Measurements from ENCODE around the gene DERL3.

DERL3 gene

GRCh38 chr22:23847310-23847920 lies 8.6 kb upstream of the DERL3 start:
- DNase-seq (ENCODE audit: low read depth, low spot score) = no peak
- H3K27me3 ChIP-seq (ENCODE audit: insufficient read depth, insufficient read length) = peaks cover 20% of the 10 kb centered on the region
- no peak for TF ChIP-seq YY1 (IDR thresholded peaks at IDR 0.05; ENCODE audit: insufficient read depth, insufficient read length)
- TF ChIP-seq ZNF274 (IDR thresholded peaks at IDR 0.05; ENCODE audit: low read depth, low read length) = no peak
- no peak for TF ChIP-seq SUZ12 (IDR thresholded peaks at IDR 0.05; ENCODE audit: extremely low read depth, insufficient read depth, insufficient read length)
- H3K4me1 ChIP-seq (ENCODE audit: insufficient read depth, insufficient read length) = peaks cover 18% of the 10 kb centered on the region
- no peak overlapping the region for H3K4me3 ChIP-seq (ENCODE audit: insufficient read length, low read depth)
- H3K9me3 ChIP-seq (ENCODE audit: insufficient read depth, low read length) = no peaks in the 10 kb centered on the region
- H3K9ac ChIP-seq (ENCODE audit: insufficient read length, low read depth) = no peak overlapping the region
- no peaks in the 10 kb centered on the region for H3K36me3 ChIP-seq (ENCODE audit: insufficient read depth, insufficient read length, low read length)

DNA sequence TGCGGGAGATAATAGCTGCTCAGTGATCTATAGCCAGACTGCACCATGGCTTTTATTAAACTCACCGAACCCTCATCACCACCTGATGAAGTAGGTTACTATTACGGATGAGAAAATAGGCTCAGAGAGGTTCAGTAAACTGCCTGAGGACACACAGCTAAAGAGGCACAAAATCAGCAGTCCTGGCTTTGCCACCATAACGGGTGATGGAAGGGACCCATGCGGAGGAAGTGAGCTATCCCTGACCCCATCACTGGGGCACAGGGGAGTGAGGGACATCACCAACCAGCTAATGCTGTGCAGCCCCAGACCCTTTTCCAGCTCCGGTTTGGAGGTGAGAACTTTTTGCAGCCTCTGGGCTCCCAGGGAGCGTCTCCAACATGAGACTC lies 7.3 kb upstream of the DERL3 start:
- no peak overlapping the region for H3K4me3 ChIP-seq (ENCODE audit: insufficient read length, low read depth)

GRCh38 chr22:23845265-23846080 lies 6.7 kb upstream of the DERL3 start:
- H3K4me1 ChIP-seq (ENCODE audit: insufficient read depth, insufficient read length) = peaks cover 21% of the 10 kb centered on the region
- no peaks in the 10 kb centered on the region for H3K36me3 ChIP-seq (ENCODE audit: insufficient read depth, insufficient read length, low read length)
- no peak for DNase-seq (ENCODE audit: low read depth, low spot score)
- TF ChIP-seq ZNF274 (IDR thresholded peaks at IDR 0.05; ENCODE audit: low read depth, low read length) (no peak), YY1 (IDR thresholded peaks at IDR 0.05; ENCODE audit: insufficient read depth, insufficient read length) (no peak), SUZ12 (IDR thresholded peaks at IDR 0.05; ENCODE audit: extremely low read depth, insufficient read depth, insufficient read length) (no peak)
- no peak overlapping the region for H3K4me3 ChIP-seq (ENCODE audit: insufficient read length, low read depth)
- no peaks in the 10 kb centered on the region for H3K9me3 ChIP-seq (ENCODE audit: insufficient read depth, low read length)
- H3K27me3 ChIP-seq (ENCODE audit: insufficient read depth, insufficient read length) = peaks cover 30% of the 10 kb centered on the region
- H3K9ac ChIP-seq (ENCODE audit: insufficient read length, low read depth) = no peak overlapping the region

More for the DNA sequence above, 7.3 kb upstream of the DERL3 start:
- H3K9ac ChIP-seq (ENCODE audit: insufficient read length, low read depth) = no peak overlapping the region
- TF ChIP-seq SUZ12 (IDR thresholded peaks at IDR 0.05; ENCODE audit: extremely low read depth, insufficient read depth, insufficient read length) (no peak), ZNF274 (IDR thresholded peaks at IDR 0.05; ENCODE audit: low read depth, low read length) (no peak), YY1 (IDR thresholded peaks at IDR 0.05; ENCODE audit: insufficient read depth, insufficient read length) (no peak)
- peaks cover 21% of the 10 kb centered on the region for H3K4me1 ChIP-seq (ENCODE audit: insufficient read depth, insufficient read length)
- no peaks in the 10 kb centered on the region for H3K9me3 ChIP-seq (ENCODE audit: insufficient read depth, low read length)
- H3K36me3 ChIP-seq (ENCODE audit: insufficient read depth, insufficient read length, low read length) = no peaks in the 10 kb centered on the region
- no peak for DNase-seq (ENCODE audit: low read depth, low spot score)
- peaks cover 30% of the 10 kb centered on the region for H3K27me3 ChIP-seq (ENCODE audit: insufficient read depth, insufficient read length)

DNA sequence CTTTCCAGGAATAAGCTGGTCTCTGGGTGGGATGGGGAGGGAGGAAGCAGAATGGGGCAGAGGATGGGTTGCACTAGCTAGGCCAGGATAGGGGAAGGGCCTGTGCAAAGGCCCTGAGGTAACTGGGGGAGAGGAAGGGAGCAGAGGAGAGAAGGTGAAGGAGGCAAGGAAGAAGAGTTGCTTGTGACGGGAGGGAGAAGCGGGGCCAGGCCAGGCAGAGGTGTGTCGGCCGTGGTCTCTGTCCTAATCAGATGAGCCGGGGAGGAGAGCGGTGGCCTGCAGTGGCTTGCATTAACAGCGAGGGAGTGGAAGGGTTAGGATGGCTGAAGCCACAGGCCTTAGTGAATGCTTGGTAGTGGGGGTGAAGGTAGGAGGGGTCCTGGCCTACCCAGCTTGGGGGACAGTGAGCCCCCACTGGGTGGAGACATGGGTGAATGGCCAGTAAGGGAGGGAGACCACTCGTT lies 6.0 kb upstream of the DERL3 start:
- H3K4me1 ChIP-seq (ENCODE audit: insufficient read depth, insufficient read length) = peaks cover 21% of the 10 kb centered on the region
- H3K9me3 ChIP-seq (ENCODE audit: insufficient read depth, low read length) = no peaks in the 10 kb centered on the region
- H3K4me3 ChIP-seq (ENCODE audit: insufficient read length, low read depth) = no peak overlapping the region
- no peak for TF ChIP-seq YY1 (IDR thresholded peaks at IDR 0.05; ENCODE audit: insufficient read depth, insufficient read length)
- no peak for TF ChIP-seq ZNF274 (IDR thresholded peaks at IDR 0.05; ENCODE audit: low read depth, low read length)
- TF ChIP-seq SUZ12 (IDR thresholded peaks at IDR 0.05; ENCODE audit: extremely low read depth, insufficient read depth, insufficient read length) = no peak
- H3K27me3 ChIP-seq (ENCODE audit: insufficient read depth, insufficient read length) = peaks cover 31% of the 10 kb centered on the region
- H3K36me3 ChIP-seq (ENCODE audit: insufficient read depth, insufficient read length, low read length) = no peaks in the 10 kb centered on the region
- DNase-seq (ENCODE audit: low read depth, low spot score) = no peak
- peak overlapping the region; percentile 4 for H3K9ac ChIP-seq (ENCODE audit: insufficient read length, low read depth)

DNA sequence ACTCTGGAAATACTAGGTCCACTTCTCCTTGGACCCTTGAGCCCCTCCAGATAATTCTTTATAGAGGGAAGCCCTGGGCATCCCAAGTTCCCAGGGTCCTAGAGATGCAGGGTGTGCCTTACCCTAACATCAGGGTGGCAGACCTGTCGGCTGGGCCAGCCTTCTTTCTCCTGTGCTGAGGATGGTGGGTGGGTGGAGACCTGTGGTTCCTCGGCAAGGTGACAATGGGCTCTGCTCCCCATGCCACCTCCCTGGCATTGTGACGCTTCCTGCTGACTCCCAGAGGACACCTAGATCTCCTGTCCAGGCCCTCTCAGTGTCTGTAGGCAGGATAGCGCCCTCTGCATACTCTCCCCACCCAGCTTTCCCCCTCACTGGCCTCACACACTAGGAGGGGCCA lies 3.8 kb upstream of the DERL3 start:
- Histone ChIP-seq H3K4me1 (ENCODE audit: insufficient read depth, insufficient read length) (peaks cover 19% of the 10 kb centered on the region), H3K9me3 (ENCODE audit: insufficient read depth, low read length) (no peaks in the 10 kb centered on the region), H3K9ac (ENCODE audit: insufficient read length, low read depth) (no peak overlapping the region), H3K4me3 (ENCODE audit: insufficient read length, low read depth) (no peak overlapping the region), H3K36me3 (ENCODE audit: insufficient read depth, insufficient read length, low read length) (no peaks in the 10 kb centered on the region), H3K27me3 (ENCODE audit: insufficient read depth, insufficient read length) (peaks cover 29% of the 10 kb centered on the region)
- TF ChIP-seq SUZ12 (IDR thresholded peaks at IDR 0.05; ENCODE audit: extremely low read depth, insufficient read depth, insufficient read length) = no peak
- no peak for TF ChIP-seq YY1 (IDR thresholded peaks at IDR 0.05; ENCODE audit: insufficient read depth, insufficient read length)
- no peak for TF ChIP-seq ZNF274 (IDR thresholded peaks at IDR 0.05; ENCODE audit: low read depth, low read length)
- no peak for DNase-seq (ENCODE audit: low read depth, low spot score)

- Histone ChIP-seq H3K4me1 (ENCODE audit: insufficient read depth, insufficient read length) (peaks cover 22% of the 10 kb centered on the region), H3K9ac (ENCODE audit: insufficient read length, low read depth) (no peak overlapping the region)
- no peak for TF ChIP-seq SUZ12 (IDR thresholded peaks at IDR 0.05; ENCODE audit: extremely low read depth, insufficient read depth, insufficient read length)
- TF ChIP-seq YY1 (IDR thresholded peaks at IDR 0.05; ENCODE audit: insufficient read depth, insufficient read length) = no peak
- TF ChIP-seq ZNF274 (IDR thresholded peaks at IDR 0.05; ENCODE audit: low read depth, low read length) = no peak
Measured at GRCh38 chr22:23841736-23842445, 3.1 kb upstream of the DERL3 start.

DNA sequence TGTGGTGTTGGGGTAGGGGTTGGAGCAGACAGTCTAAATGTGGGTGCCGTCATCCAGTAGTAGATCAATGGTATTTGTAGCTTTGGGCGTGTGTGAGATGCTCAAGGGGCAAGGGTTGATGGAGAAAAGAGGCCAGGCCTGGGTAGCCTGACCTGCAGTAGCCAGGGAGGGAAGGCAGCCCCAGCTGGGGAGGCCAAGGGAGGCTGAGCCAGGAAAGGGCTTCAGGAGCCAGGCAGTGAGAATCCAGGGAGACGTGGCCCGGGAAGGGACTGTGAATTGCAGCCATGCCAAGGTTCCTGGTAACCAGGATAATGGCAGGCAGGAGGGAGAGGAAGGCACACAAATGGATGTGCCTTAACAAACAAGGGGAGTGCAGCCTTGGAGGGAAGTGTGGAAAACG lies 2.5 kb upstream of the DERL3 start:
- no peak for TF ChIP-seq YY1 (IDR thresholded peaks at IDR 0.05; ENCODE audit: insufficient read depth, insufficient read length)
- no peak for TF ChIP-seq ZNF274 (IDR thresholded peaks at IDR 0.05; ENCODE audit: low read depth, low read length)
- no peak for TF ChIP-seq SUZ12 (IDR thresholded peaks at IDR 0.05; ENCODE audit: extremely low read depth, insufficient read depth, insufficient read length)
- no peak overlapping the region for H3K9ac ChIP-seq (ENCODE audit: insufficient read length, low read depth)
- H3K27me3 ChIP-seq (ENCODE audit: insufficient read depth, insufficient read length) = peaks cover 29% of the 10 kb centered on the region
- peaks cover 18% of the 10 kb centered on the region for H3K4me1 ChIP-seq (ENCODE audit: insufficient read depth, insufficient read length)
- no peak overlapping the region for H3K4me3 ChIP-seq (ENCODE audit: insufficient read length, low read depth)
- peaks cover 4% of the 10 kb centered on the region for H3K36me3 ChIP-seq (ENCODE audit: insufficient read depth, insufficient read length, low read length)
- DNase-seq (ENCODE audit: low read depth, low spot score) = no peak
- H3K9me3 ChIP-seq (ENCODE audit: insufficient read depth, low read length) = no peaks in the 10 kb centered on the region

More at GRCh38 chr22:23841736-23842445, 3.1 kb upstream of the DERL3 start:
- Histone ChIP-seq H3K27me3 (ENCODE audit: insufficient read depth, insufficient read length) (peaks cover 29% of the 10 kb centered on the region), H3K4me3 (ENCODE audit: insufficient read length, low read depth) (no peak overlapping the region), H3K36me3 (ENCODE audit: insufficient read depth, insufficient read length, low read length) (no peaks in the 10 kb centered on the region), H3K9me3 (ENCODE audit: insufficient read depth, low read length) (no peaks in the 10 kb centered on the region)
- no peak for DNase-seq (ENCODE audit: low read depth, low spot score)
